ENCODE results near the gene NUTM2E.
"Not testable (repeated sequence)": the region's sequence is repeated elsewhere in the genome, so short reads cannot be mapped to it uniquely, and the experiment has no call there.

Gene NUTM2E

GRCh38 chr10:79862269-79862668, 35.7 kb downstream of the NUTM2E start:
- not testable (repeated sequence) for H3K27me3 ChIP-seq (ENCODE audit: control insufficient read depth in 1 of 2, insufficient read depth in 1 of 2, low read length in 2 of 2); H3K27ac ChIP-seq (ENCODE audit: low read length, poor library complexity, severe bottlenecking); H3K9me3 ChIP-seq (ENCODE audit: control insufficient read depth, low read length); DNase-seq; H2BK5ac ChIP-seq (ENCODE audit: low read depth, low read length, poor library complexity, severe bottlenecking); H3K14ac ChIP-seq (ENCODE audit: low read length in 2 of 2); H3K18ac ChIP-seq (ENCODE audit: low read depth in 1 of 2, low read length in 2 of 2); H3K4me1 ChIP-seq (ENCODE audit: control insufficient read depth, insufficient read depth, low read depth, low read length); H3K4ac ChIP-seq (ENCODE audit: low read depth in 1 of 2, low read length in 2 of 2); H2BK12ac ChIP-seq (ENCODE audit: low read length in 2 of 2); H4K8ac ChIP-seq (ENCODE audit: low read length); H2AK5ac ChIP-seq (ENCODE audit: low read length, severe bottlenecking); H3K9ac ChIP-seq (ENCODE audit: low read length); H3K79me1 ChIP-seq (replicated peaks; ENCODE audit: low read length, poor library complexity, severe bottlenecking); H3K4me3 ChIP-seq (ENCODE audit: insufficient read depth in 1 of 2, low read depth in 1 of 2, low read length in 2 of 2); H4K91ac ChIP-seq (ENCODE audit: low read length); H3K4me2 ChIP-seq (ENCODE audit: low read length, poor library complexity, severe bottlenecking); H2AFZ ChIP-seq (ENCODE audit: low read depth, low read length); H2BK120ac ChIP-seq (ENCODE audit: low read depth, low read length); H2BK15ac ChIP-seq (ENCODE audit: low read depth, poor library complexity, severe bottlenecking); H3K36me3 ChIP-seq (ENCODE audit: control insufficient read depth in 1 of 2, insufficient read depth in 2 of 2, low read depth in 1 of 2, low read length in 2 of 2); H3K23ac ChIP-seq (ENCODE audit: low read length in 2 of 2)
- WGBS = no CpG with 5 or more reads among the region's 1 CpG

DNA sequence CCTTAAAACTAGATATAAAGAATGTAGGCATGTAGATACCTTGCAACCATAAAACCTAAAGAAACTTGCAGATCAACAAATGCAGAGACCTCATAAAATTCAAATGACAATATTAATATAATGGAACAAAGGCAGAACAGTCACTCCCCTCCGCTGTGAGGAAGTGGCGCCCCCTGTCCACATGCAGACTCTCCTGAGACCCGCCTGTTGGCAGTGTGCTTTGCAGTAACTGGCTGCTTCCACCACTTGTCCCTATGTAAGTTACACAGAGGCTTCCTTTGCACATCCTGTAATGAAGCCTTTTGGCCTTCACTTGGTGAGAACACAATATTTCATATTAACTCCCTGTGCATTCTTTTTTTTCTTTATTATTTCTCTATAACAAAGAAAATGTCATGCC, 36.3 kb downstream of the NUTM2E start:
- not testable (repeated sequence) for H3K27me3 ChIP-seq (ENCODE audit: control insufficient read depth in 1 of 2, insufficient read depth in 1 of 2, low read length in 2 of 2); H3K18ac ChIP-seq (ENCODE audit: low read depth in 1 of 2, low read length in 2 of 2); H4K91ac ChIP-seq (ENCODE audit: low read length); H3K27ac ChIP-seq (ENCODE audit: low read length, poor library complexity, severe bottlenecking); H2BK120ac ChIP-seq (ENCODE audit: low read depth, low read length); H3K4ac ChIP-seq (ENCODE audit: low read depth in 1 of 2, low read length in 2 of 2); H4K8ac ChIP-seq (ENCODE audit: low read length); H3K14ac ChIP-seq (ENCODE audit: low read length in 2 of 2); H3K9me3 ChIP-seq (ENCODE audit: control insufficient read depth, low read length); H3K9ac ChIP-seq (ENCODE audit: low read length); H3K36me3 ChIP-seq (ENCODE audit: control insufficient read depth in 1 of 2, insufficient read depth in 2 of 2, low read depth in 1 of 2, low read length in 2 of 2); H3K79me1 ChIP-seq (replicated peaks; ENCODE audit: low read length, poor library complexity, severe bottlenecking); DNase-seq; H2BK5ac ChIP-seq (ENCODE audit: low read depth, low read length, poor library complexity, severe bottlenecking); H3K4me3 ChIP-seq (ENCODE audit: insufficient read depth in 1 of 2, low read depth in 1 of 2, low read length in 2 of 2); H3K4me1 ChIP-seq (ENCODE audit: control insufficient read depth, insufficient read depth, low read depth, low read length); H2AK5ac ChIP-seq (ENCODE audit: low read length, severe bottlenecking); H3K4me2 ChIP-seq (ENCODE audit: low read length, poor library complexity, severe bottlenecking); H3K23ac ChIP-seq (ENCODE audit: low read length in 2 of 2); H2AFZ ChIP-seq (ENCODE audit: low read depth, low read length); H2BK12ac ChIP-seq (ENCODE audit: low read length in 2 of 2); H2BK15ac ChIP-seq (ENCODE audit: low read depth, poor library complexity, severe bottlenecking)
- no CpG with 5 or more reads among the region's 3 CpGs for WGBS

DNA sequence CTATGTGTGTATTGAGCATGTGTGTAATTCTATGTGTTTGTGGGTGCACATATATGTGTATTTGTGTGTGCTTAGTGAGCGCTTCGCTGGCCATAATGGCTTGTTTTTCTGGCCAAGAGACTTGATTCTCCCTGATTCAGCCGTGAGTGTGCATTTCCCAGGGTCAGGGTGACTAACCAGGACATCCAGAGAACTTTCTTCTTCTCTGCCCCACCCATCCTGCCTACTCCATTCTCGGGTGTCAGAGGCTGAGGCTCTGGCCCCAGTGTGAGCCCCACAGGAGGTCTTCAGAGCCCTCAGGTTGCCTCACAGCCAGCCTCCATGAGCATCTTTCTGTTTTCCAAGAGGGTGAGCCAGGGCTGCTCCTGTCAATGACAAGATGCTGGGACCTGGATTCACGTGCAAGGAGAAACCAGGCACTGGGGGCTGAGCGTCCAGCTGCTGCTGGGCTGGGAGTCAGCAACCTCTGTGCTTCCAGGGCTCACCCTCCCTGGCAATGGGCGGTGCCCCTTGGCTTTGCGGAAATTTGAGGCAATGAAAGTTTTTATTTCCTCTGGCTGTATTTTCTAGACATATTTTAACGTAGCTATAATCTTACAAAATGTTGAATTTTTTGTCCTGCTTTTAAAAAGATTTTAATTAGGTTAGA, 40.5 kb downstream of the NUTM2E start:
- H3K27me3 ChIP-seq (ENCODE audit: control insufficient read depth in 1 of 2, insufficient read depth in 1 of 2, low read length in 2 of 2); H3K4me1 ChIP-seq (ENCODE audit: control insufficient read depth, insufficient read depth, low read depth, low read length); H4K8ac ChIP-seq (ENCODE audit: low read length); H3K4me2 ChIP-seq (ENCODE audit: low read length, poor library complexity, severe bottlenecking); H3K14ac ChIP-seq (ENCODE audit: low read length in 2 of 2); H2BK120ac ChIP-seq (ENCODE audit: low read depth, low read length); H3K9ac ChIP-seq (ENCODE audit: low read length); H2BK12ac ChIP-seq (ENCODE audit: low read length in 2 of 2); H3K9me3 ChIP-seq (ENCODE audit: control insufficient read depth, low read length); H2BK15ac ChIP-seq (ENCODE audit: low read depth, poor library complexity, severe bottlenecking); H3K27ac ChIP-seq (ENCODE audit: low read length, poor library complexity, severe bottlenecking); H3K18ac ChIP-seq (ENCODE audit: low read depth in 1 of 2, low read length in 2 of 2); H4K91ac ChIP-seq (ENCODE audit: low read length); H3K4ac ChIP-seq (ENCODE audit: low read depth in 1 of 2, low read length in 2 of 2); H2AK5ac ChIP-seq (ENCODE audit: low read length, severe bottlenecking); H2AFZ ChIP-seq (ENCODE audit: low read depth, low read length); H2BK5ac ChIP-seq (ENCODE audit: low read depth, low read length, poor library complexity, severe bottlenecking); DNase-seq; H3K23ac ChIP-seq (ENCODE audit: low read length in 2 of 2); H3K79me1 ChIP-seq (replicated peaks; ENCODE audit: low read length, poor library complexity, severe bottlenecking); H3K4me3 ChIP-seq (ENCODE audit: insufficient read depth in 1 of 2, low read depth in 1 of 2, low read length in 2 of 2); H3K36me3 ChIP-seq (ENCODE audit: control insufficient read depth in 1 of 2, insufficient read depth in 2 of 2, low read depth in 1 of 2, low read length in 2 of 2): not testable (repeated sequence)
- no CpG with 5 or more reads among the region's 9 CpGs for WGBS

DNA sequence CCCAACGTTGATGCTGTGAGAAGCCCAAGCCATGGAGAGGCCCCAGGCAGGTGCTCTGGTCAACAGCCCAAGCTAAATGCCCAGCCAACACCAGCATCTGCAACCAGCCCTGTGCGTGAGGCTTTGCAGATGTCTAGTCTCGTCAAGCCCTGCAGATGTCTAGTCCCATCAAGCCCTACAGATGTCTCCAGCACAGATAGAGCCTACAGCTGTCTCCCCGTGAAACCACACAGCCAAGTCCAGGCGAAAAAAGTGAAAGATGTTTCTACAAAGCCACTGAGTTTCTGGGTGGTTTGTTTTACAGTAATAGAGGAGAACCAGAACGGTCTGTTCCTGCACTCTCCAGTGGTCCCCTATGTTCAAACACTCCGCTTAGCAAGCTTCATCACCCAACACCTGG, 41.5 kb downstream of the NUTM2E start:
- not testable (repeated sequence) for DNase-seq; H2AFZ ChIP-seq (ENCODE audit: low read depth, low read length); H2BK15ac ChIP-seq (ENCODE audit: low read depth, poor library complexity, severe bottlenecking); H3K4me3 ChIP-seq (ENCODE audit: insufficient read depth in 1 of 2, low read depth in 1 of 2, low read length in 2 of 2); H2AK5ac ChIP-seq (ENCODE audit: low read length, severe bottlenecking); H3K14ac ChIP-seq (ENCODE audit: low read length in 2 of 2); H3K27me3 ChIP-seq (ENCODE audit: control insufficient read depth in 1 of 2, insufficient read depth in 1 of 2, low read length in 2 of 2); H3K4me2 ChIP-seq (ENCODE audit: low read length, poor library complexity, severe bottlenecking); H3K27ac ChIP-seq (ENCODE audit: low read length, poor library complexity, severe bottlenecking); H2BK120ac ChIP-seq (ENCODE audit: low read depth, low read length); H3K18ac ChIP-seq (ENCODE audit: low read depth in 1 of 2, low read length in 2 of 2); H3K9ac ChIP-seq (ENCODE audit: low read length); H4K8ac ChIP-seq (ENCODE audit: low read length); H3K79me1 ChIP-seq (replicated peaks; ENCODE audit: low read length, poor library complexity, severe bottlenecking); H3K4me1 ChIP-seq (ENCODE audit: control insufficient read depth, insufficient read depth, low read depth, low read length); H4K91ac ChIP-seq (ENCODE audit: low read length); H2BK5ac ChIP-seq (ENCODE audit: low read depth, low read length, poor library complexity, severe bottlenecking); H3K36me3 ChIP-seq (ENCODE audit: control insufficient read depth in 1 of 2, insufficient read depth in 2 of 2, low read depth in 1 of 2, low read length in 2 of 2); H3K9me3 ChIP-seq (ENCODE audit: control insufficient read depth, low read length); H3K23ac ChIP-seq (ENCODE audit: low read length in 2 of 2); H2BK12ac ChIP-seq (ENCODE audit: low read length in 2 of 2); H3K4ac ChIP-seq (ENCODE audit: low read depth in 1 of 2, low read length in 2 of 2)
- WGBS = no CpG with 5 or more reads among the region's 7 CpGs
